Trophoblast cell (in vitro differentiated cells and primary cell): ENCODE results near the gene GH1.
A peak's percentile ranks its signal among the peaks of the same experiment; 100 is the strongest.

ENCODE experiments used
- DNase-seq, 2 donors: peaks; one replicate each; pipeline ENCODE4 v3.0.0-alpha.2; 2016
- H2AFZ ChIP-seq: 2 replicates; pipeline ENCODE4 v1.6.1; 2013; ENCODE audit warnings: low read length, moderate library complexity, mild to moderate bottlenecking; ENCODE audit not compliant: insufficient read depth, poor library complexity
- H2AK5ac ChIP-seq: 2 replicates; pipeline ENCODE4 v1.6.1; 2013; ENCODE audit warnings: mild to moderate bottlenecking, low read length
- H2BK120ac ChIP-seq: 2 replicates; pipeline ENCODE4 v1.6.1; 2013; ENCODE audit warnings: low read length, mild to moderate bottlenecking, moderate library complexity; ENCODE audit not compliant: insufficient read depth, poor library complexity
- H2BK12ac ChIP-seq: 2 replicates; pipeline ENCODE4 v1.6.1; 2013; ENCODE audit warnings: mild to moderate bottlenecking, low read length, moderate library complexity
- H2BK5ac ChIP-seq: 2 replicates; pipeline ENCODE4 v1.6.1; 2013; ENCODE audit warnings: low read length, low read depth, moderate library complexity, mild to moderate bottlenecking; ENCODE audit not compliant: poor library complexity
- H3K14ac ChIP-seq: 2 replicates; pipeline ENCODE4 v1.6.1; 2013; ENCODE audit warnings: mild to moderate bottlenecking, low read length
- H3K18ac ChIP-seq: 2 replicates; pipeline ENCODE4 v1.6.1; 2013; ENCODE audit warnings: mild to moderate bottlenecking, low read length
- H3K23ac ChIP-seq: 2 replicates; pipeline ENCODE4 v1.6.1; 2013; ENCODE audit warnings: low read length
- H3K27ac ChIP-seq: 2 replicates; pipeline ENCODE4 v1.5.1; 2013; ENCODE audit warnings: low read depth, mild to moderate bottlenecking, inconsistent platforms, low read length, moderate library complexity
- H3K27me3 ChIP-seq: 2 replicates; pipeline ENCODE4 v1.6.1; 2013; ENCODE audit warnings: inconsistent platforms, mild to moderate bottlenecking, low read length, moderate library complexity; ENCODE audit not compliant: insufficient read depth
- H3K36me3 ChIP-seq, 2 experiments: 1 replicate in 1 of 2; 2 replicates in 1 of 2; pipeline ENCODE4 v1.6.1; 2013; ENCODE audit warnings: low read length in 2 of 2, mild to moderate bottlenecking in 2 of 2, moderate library complexity in 1 of 2; ENCODE audit not compliant: insufficient read depth in 2 of 2, control insufficient read depth in 1 of 2
- H3K4ac ChIP-seq: 2 replicates; pipeline ENCODE4 v1.6.1; 2013; ENCODE audit warnings: low read depth, mild to moderate bottlenecking, low read length, moderate library complexity
- H3K4me1 ChIP-seq, 2 experiments: 1 replicate in 1 of 2; 2 replicates in 1 of 2; pipeline ENCODE4 v1.6.1; 2013; ENCODE audit warnings: low read length in 2 of 2, mild to moderate bottlenecking in 2 of 2, moderate library complexity in 1 of 2; ENCODE audit not compliant: insufficient read depth in 2 of 2, control insufficient read depth in 1 of 2
- H3K4me2 ChIP-seq: 2 replicates; pipeline ENCODE4 v1.6.1; 2013; ENCODE audit warnings: inconsistent platforms, mild to moderate bottlenecking, low read length, moderate library complexity
- H3K4me3 ChIP-seq: 2 replicates; pipeline ENCODE4 v1.5.1; 2013; ENCODE audit warnings: mild to moderate bottlenecking, low read depth, low read length, inconsistent platforms
- H3K79me1 ChIP-seq: one replicate; pipeline ENCODE4 v1.6.1; 2013; ENCODE audit warnings: low read length
- H3K79me2 ChIP-seq: 2 replicates; pipeline ENCODE4 v1.6.1; 2013; ENCODE audit warnings: low read length, mild to moderate bottlenecking; ENCODE audit not compliant: control insufficient read depth, insufficient read depth, poor library complexity
- H3K9ac ChIP-seq: 2 replicates; pipeline ENCODE4 v1.6.1; 2013; ENCODE audit warnings: mild to moderate bottlenecking, low read length
- H3K9me3 ChIP-seq: 2 replicates; pipeline ENCODE4 v1.6.1; 2013; ENCODE audit warnings: low read depth, mild to moderate bottlenecking, control low read depth, inconsistent platforms, low read length; ENCODE audit not compliant: insufficient read depth
- H4K12ac ChIP-seq: 2 replicates; pipeline ENCODE4 v1.6.1; 2013; ENCODE audit warnings: low read depth, mild to moderate bottlenecking, low read length, moderate library complexity
- H4K8ac ChIP-seq: 2 replicates; pipeline ENCODE4 v1.6.1; 2013; ENCODE audit warnings: low read depth, mild to moderate bottlenecking, low read length, moderate library complexity
- H4K91ac ChIP-seq: one replicate; pipeline ENCODE4 v1.6.1; 2013; ENCODE audit warnings: low read depth, mild to moderate bottlenecking, low read length, moderate library complexity
- WGBS: extraction: QIAGEN DNeasy Blood & Tissue Kit; methylation state at CpG from one replicate; pipeline ENCODE4 v1.1.7; 2013; ENCODE audit warnings: missing lambda C conversion rate; ENCODE audit not compliant: insufficient read length, insufficient coverage; ENCODE audit errors: extremely low coverage; 5-methylcytosine and 5-hydroxymethylcytosine counted together

GH1 gene

GRCh38 chr17:63946440-63947363, 28.1 kb upstream of the GH1 start:
- H4K91ac ChIP-seq, result no peak overlapping the region
- H3K27ac ChIP-seq, result no peak overlapping the region
- H2BK12ac ChIP-seq, result no peak overlapping the region
- H2AK5ac ChIP-seq, result no peak overlapping the region
- no peaks in the 10 kb centered on the region for H3K79me2 ChIP-seq
- no peak overlapping the region for H3K9ac ChIP-seq
- no peaks in the 10 kb centered on the region for H3K79me1 ChIP-seq
- H3K18ac ChIP-seq, result no peak overlapping the region
- H3K36me3 ChIP-seq, result no peaks in the 10 kb centered on the region
- H3K14ac ChIP-seq, result no peak overlapping the region
- no peak overlapping the region for H3K4ac ChIP-seq
- H4K8ac ChIP-seq, result no peak overlapping the region
- no CpG with 5 or more reads among the region's 20 CpGs for WGBS
- H2AFZ ChIP-seq, result no peak overlapping the region
- no peaks in the 10 kb centered on the region for H3K4me1 ChIP-seq
- H2BK120ac ChIP-seq, result no peak overlapping the region
- H2BK5ac ChIP-seq, result no peak overlapping the region
- no peak overlapping the region for H3K4me3 ChIP-seq
- H3K27me3 ChIP-seq, result no peaks in the 10 kb centered on the region
- peak in 1 of 2 donors; percentile 69 for DNase-seq
- H3K23ac ChIP-seq, result no peak overlapping the region
- H3K4me2 ChIP-seq, result no peak overlapping the region
- H4K12ac ChIP-seq, result no peak overlapping the region
- H3K9me3 ChIP-seq, result peaks cover 3% of the 10 kb centered on the region

DNA sequence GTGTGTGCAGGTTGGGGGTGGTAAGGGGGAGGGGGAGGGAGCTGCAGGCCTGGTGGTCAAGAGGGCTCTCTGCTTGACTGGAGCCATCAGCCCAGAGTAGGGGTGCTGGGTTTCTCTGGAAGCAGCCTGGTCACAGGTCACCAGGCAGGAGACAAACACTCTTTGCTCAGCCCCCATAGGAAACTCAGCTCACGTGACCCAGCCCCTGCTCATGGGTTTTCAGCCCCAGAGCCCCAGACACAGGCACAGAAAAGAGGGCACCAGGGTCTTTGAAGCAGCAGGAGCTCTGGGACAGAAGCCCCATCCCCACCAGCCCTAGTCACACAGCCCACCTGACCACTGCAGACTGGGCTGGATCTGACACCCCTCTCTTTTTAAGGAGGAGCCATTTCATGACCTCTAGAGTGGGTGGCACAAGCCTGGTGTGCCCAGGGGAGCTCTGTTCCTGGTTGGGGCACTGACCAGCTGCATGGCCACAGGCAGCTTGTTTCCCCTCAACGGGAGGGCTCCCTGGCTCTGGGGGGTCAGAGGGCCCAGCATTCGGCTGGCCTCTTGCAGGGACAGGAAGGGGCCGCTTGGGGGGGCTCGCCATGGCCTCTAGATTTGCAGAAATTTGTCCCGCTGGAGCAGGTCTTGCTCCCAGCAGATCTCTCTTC, 27.3 kb upstream of the GH1 start:
- DNase-seq, result no peak
- no peak overlapping the region for H3K4me2 ChIP-seq
- no peak overlapping the region for H2BK5ac ChIP-seq
- no peak overlapping the region for H4K8ac ChIP-seq
- H3K9me3 ChIP-seq, result peaks cover 1% of the 10 kb centered on the region
- H3K18ac ChIP-seq, result no peak overlapping the region
- H2BK12ac ChIP-seq, result no peak overlapping the region
- no peak overlapping the region for H2AK5ac ChIP-seq
- H3K4me1 ChIP-seq, result no peaks in the 10 kb centered on the region
- H4K91ac ChIP-seq, result no peak overlapping the region
- no peaks in the 10 kb centered on the region for H3K27me3 ChIP-seq
- no peaks in the 10 kb centered on the region for H3K79me1 ChIP-seq
- H3K9ac ChIP-seq, result no peak overlapping the region
- H3K4ac ChIP-seq, result no peak overlapping the region
- H3K36me3 ChIP-seq, result no peaks in the 10 kb centered on the region
- H3K4me3 ChIP-seq, result no peak overlapping the region
- no peak overlapping the region for H4K12ac ChIP-seq
- no CpG with 5 or more reads among the region's 6 CpGs for WGBS
- H3K14ac ChIP-seq, result no peak overlapping the region
- H3K23ac ChIP-seq, result no peak overlapping the region
- no peaks in the 10 kb centered on the region for H3K79me2 ChIP-seq
- no peak overlapping the region for H3K27ac ChIP-seq
- no peak overlapping the region for H2BK120ac ChIP-seq
- no peak overlapping the region for H2AFZ ChIP-seq

- H3K27ac ChIP-seq, result no peak overlapping the region
- H2BK5ac ChIP-seq, result no peak overlapping the region
- H2BK12ac ChIP-seq, result no peak overlapping the region
- no peak overlapping the region for H2AFZ ChIP-seq
- H3K27me3 ChIP-seq, result no peaks in the 10 kb centered on the region
- H3K79me1 ChIP-seq, result no peaks in the 10 kb centered on the region
- peaks cover 1% of the 10 kb centered on the region for H3K9me3 ChIP-seq
- H3K9ac ChIP-seq, result no peak overlapping the region
- no peak overlapping the region for H3K14ac ChIP-seq
- H3K4ac ChIP-seq, result no peak overlapping the region
- no peak overlapping the region for H2BK120ac ChIP-seq
- H4K91ac ChIP-seq, result no peak overlapping the region
- H3K23ac ChIP-seq, result no peak overlapping the region
- no peaks in the 10 kb centered on the region for H3K4me1 ChIP-seq
- H4K12ac ChIP-seq, result no peak overlapping the region
- H2AK5ac ChIP-seq, result no peak overlapping the region
- no peaks in the 10 kb centered on the region for H3K79me2 ChIP-seq
- H3K4me2 ChIP-seq, result no peak overlapping the region
- no peak overlapping the region for H3K4me3 ChIP-seq
- no peak for DNase-seq
- H3K18ac ChIP-seq, result no peak overlapping the region
- H3K36me3 ChIP-seq, result no peaks in the 10 kb centered on the region
- no peak overlapping the region for H4K8ac ChIP-seq
- no CpG with 5 or more reads among the region's 24 CpGs for WGBS
Measured at GRCh38 chr17:63944736-63945499, 26.3 kb upstream of the GH1 start.

GRCh38 chr17:63943745-63944144, 25.1 kb upstream of the GH1 start:
- no peak for DNase-seq
- Histone ChIP-seq H3K4me1 (no peaks in the 10 kb centered on the region), H3K27ac (no peak overlapping the region), H2BK12ac (no peak overlapping the region), H4K12ac (no peak overlapping the region), H3K36me3 (no peaks in the 10 kb centered on the region), H3K4ac (no peak overlapping the region), H3K79me2 (no peaks in the 10 kb centered on the region), H3K14ac (no peak overlapping the region), H2AK5ac (no peak overlapping the region), H3K18ac (no peak overlapping the region), H2BK120ac (no peak overlapping the region), H3K4me2 (no peak overlapping the region), H2BK5ac (no peak overlapping the region), H3K23ac (no peak overlapping the region), H2AFZ (no peak overlapping the region), H3K79me1 (no peaks in the 10 kb centered on the region), H4K8ac (no peak overlapping the region), H3K4me3 (no peak overlapping the region), H4K91ac (no peak overlapping the region), H3K27me3 (no peaks in the 10 kb centered on the region), H3K9ac (no peak overlapping the region), H3K9me3 (no peaks in the 10 kb centered on the region)
- no CpG with 5 or more reads among the region's 9 CpGs for WGBS
